Measurements from ENCODE around the gene DAPP1.
"Not testable (repeated sequence)": the region's sequence is repeated elsewhere in the genome, so short reads cannot be mapped to it uniquely, and the experiment has no call there.

Gene DAPP1

GRCh38 chr4:99824070-99824599 lies 7.5 kb downstream of the DAPP1 start:
- DNase-seq (ENCODE audit: low read depth): no peak

GRCh38 chr4:99825272-99825671 lies 8.6 kb downstream of the DAPP1 start:
- no peak for DNase-seq (ENCODE audit: low read depth)

GRCh38 chr4:99826016-99826415 lies 9.4 kb downstream of the DAPP1 start:
- no peak for DNase-seq (ENCODE audit: low read depth)

GRCh38 chr4:99827454-99827853 lies 10.8 kb downstream of the DAPP1 start:
- DNase-seq (ENCODE audit: low read depth): no peak

- DNase-seq (ENCODE audit: low read depth): no peak
Measured at GRCh38 chr4:99827857-99828256, 11.2 kb downstream of the DAPP1 start.

- DNase-seq (ENCODE audit: low read depth): no peak
Measured at GRCh38 chr4:99828477-99828876, 11.8 kb downstream of the DAPP1 start.

GRCh38 chr4:99830051-99830450 lies 13.4 kb downstream of the DAPP1 start:
- not testable (repeated sequence) for DNase-seq (ENCODE audit: low read depth)

GRCh38 chr4:99832321-99832720 lies 15.7 kb downstream of the DAPP1 start:
- no peak for DNase-seq (ENCODE audit: low read depth)

GRCh38 chr4:99832758-99833157 lies 16.1 kb downstream of the DAPP1 start:
- no peak for DNase-seq (ENCODE audit: low read depth)

GRCh38 chr4:99833756-99834155 lies 17.1 kb downstream of the DAPP1 start:
- no peak for DNase-seq (ENCODE audit: low read depth)

GRCh38 chr4:99834569-99834968 lies 17.9 kb downstream of the DAPP1 start:
- DNase-seq (ENCODE audit: low read depth): no peak

GRCh38 chr4:99835942-99836341 lies 19.3 kb downstream of the DAPP1 start:
- DNase-seq (ENCODE audit: low read depth): no peak

GRCh38 chr4:99838927-99839326 lies 22.3 kb downstream of the DAPP1 start:
- no peak for DNase-seq (ENCODE audit: low read depth)

- no peak for DNase-seq (ENCODE audit: low read depth)
Measured at GRCh38 chr4:99841129-99841528, 24.5 kb downstream of the DAPP1 start.

GRCh38 chr4:99843413-99843812 lies 26.8 kb downstream of the DAPP1 start:
- DNase-seq (ENCODE audit: low read depth): no peak

GRCh38 chr4:99844048-99844447 lies 27.4 kb downstream of the DAPP1 start:
- DNase-seq (ENCODE audit: low read depth): no peak

GRCh38 chr4:99845179-99845578 lies 28.6 kb downstream of the DAPP1 start:
- DNase-seq (ENCODE audit: low read depth): no peak

- no peak for DNase-seq (ENCODE audit: low read depth)
Measured at GRCh38 chr4:99845708-99846469, 29.3 kb downstream of the DAPP1 start.

- no peak for DNase-seq (ENCODE audit: low read depth)
Measured at GRCh38 chr4:99846891-99847290, 30.3 kb downstream of the DAPP1 start.

- no peak for DNase-seq (ENCODE audit: low read depth)
Measured at GRCh38 chr4:99847362-99847976, 30.8 kb downstream of the DAPP1 start.

- no peak for DNase-seq (ENCODE audit: low read depth)
Measured at GRCh38 chr4:99848591-99849001, 32.0 kb downstream of the DAPP1 start.

- no peak for DNase-seq (ENCODE audit: low read depth)
Measured at GRCh38 chr4:99852199-99852749, 35.6 kb downstream of the DAPP1 start.

GRCh38 chr4:99853190-99853589 lies 36.6 kb downstream of the DAPP1 start:
- no peak for DNase-seq (ENCODE audit: low read depth)
